ENCODE data around the gene RFX8. TPM values are rescaled to one million over a fixed set of nuclear protein-coding genes. Genes with fewer than 3 reads are reported as not detected.
"Not testable (repeated sequence)": the region's sequence is repeated elsewhere in the genome, so short reads cannot be mapped to it uniquely, and the experiment has no call there.

The RFX8 gene
- total and polyA plus RNA-seq, 11 donors: 0.12 to 2.0 (median 0.34) TPM; not detected in 5

DNA sequence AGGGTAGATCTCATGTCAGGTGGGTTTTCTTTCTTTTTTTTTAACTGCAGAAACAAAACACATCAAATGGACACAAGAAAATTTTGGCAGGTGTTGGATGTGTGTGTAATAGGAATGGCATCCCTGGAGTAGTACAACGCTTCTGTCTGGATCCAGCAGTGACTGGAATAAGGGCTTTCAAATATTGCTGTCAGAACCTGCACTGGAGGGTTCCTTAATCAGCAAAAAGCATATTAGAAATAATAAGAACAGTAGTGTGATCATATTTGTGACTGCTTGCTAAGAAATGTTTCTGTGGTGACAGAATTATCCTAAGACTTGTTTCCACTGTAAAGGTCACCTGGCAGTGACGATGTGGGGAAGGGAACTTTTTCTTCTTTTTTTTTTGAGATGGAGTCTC is 118.4 kb downstream of the RFX8 start:
- DNase-seq: no peak
- no peaks in the 10 kb centered on the region for H3K9me3 ChIP-seq
- no peak overlapping the region for H3K27ac ChIP-seq
- H3K36me3 ChIP-seq: no peaks in the 10 kb centered on the region
- ATAC-seq: no peak
- H3K4me1 ChIP-seq: peaks cover 0 to 8% (median 0%) of the 10 kb centered on the region in 12 donors
- TF ChIP-seq, protein P1, sequence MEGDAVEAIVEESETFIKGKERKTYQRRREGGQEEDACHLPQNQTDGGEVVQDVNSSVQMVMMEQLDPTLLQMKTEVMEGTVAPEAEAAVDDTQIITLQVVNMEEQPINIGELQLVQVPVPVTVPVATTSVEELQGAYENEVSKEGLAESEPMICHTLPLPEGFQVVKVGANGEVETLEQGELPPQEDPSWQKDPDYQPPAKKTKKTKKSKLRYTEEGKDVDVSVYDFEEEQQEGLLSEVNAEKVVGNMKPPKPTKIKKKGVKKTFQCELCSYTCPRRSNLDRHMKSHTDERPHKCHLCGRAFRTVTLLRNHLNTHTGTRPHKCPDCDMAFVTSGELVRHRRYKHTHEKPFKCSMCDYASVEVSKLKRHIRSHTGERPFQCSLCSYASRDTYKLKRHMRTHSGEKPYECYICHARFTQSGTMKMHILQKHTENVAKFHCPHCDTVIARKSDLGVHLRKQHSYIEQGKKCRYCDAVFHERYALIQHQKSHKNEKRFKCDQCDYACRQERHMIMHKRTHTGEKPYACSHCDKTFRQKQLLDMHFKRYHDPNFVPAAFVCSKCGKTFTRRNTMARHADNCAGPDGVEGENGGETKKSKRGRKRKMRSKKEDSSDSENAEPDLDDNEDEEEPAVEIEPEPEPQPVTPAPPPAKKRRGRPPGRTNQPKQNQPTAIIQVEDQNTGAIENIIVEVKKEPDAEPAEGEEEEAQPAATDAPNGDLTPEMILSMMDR (IDR thresholded peaks at IDR 0.05): no peak
- no peak for TF ChIP-seq POLR2A (IDR thresholded peaks at IDR 0.05)
- intact Hi-C loops (cut with DNase I): loop anchor here in 1 of 10 donors (10.0 kb wide), 1 partner anchor 1088 kb away; no protein-coding TSS in a partner anchor
- no peaks in the 10 kb centered on the region for H3K27me3 ChIP-seq
- no peak overlapping the region for H3K4me3 ChIP-seq
- WGBS, 4 donors: 54 to 73% (median 66%) methylated on average over 2 of the region's 2 CpGs

DNA sequence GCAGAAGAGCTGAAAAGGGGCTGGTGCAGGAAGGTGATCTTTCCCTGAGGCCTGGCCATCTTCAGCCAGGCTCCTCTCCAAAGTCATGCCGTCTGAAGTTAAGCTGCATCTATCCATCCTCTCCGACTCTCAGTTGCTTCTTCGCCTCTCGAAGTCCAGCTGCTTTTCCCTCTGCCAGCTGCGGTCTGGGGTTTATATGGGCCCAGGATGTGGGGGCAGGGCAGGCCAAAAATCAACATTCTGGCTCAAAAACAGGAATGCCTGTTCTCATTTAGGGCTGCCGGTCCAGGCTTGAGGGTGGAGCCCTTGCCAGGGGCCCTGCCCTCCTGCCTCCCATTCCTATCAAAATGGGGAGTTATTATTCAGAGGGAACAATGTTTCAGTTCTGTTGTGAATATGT is 118.9 kb downstream of the RFX8 start:
- Histone ChIP-seq H3K4me3 (no peak overlapping the region), H3K9me3 (no peaks in the 10 kb centered on the region), H3K27ac (no peak overlapping the region), H3K4me1 (peaks cover 0 to 4% (median 0%) of the 10 kb centered on the region in 12 donors), H3K27me3 (no peaks in the 10 kb centered on the region), H3K36me3 (no peaks in the 10 kb centered on the region)
- TF ChIP-seq POLR2A (IDR thresholded peaks at IDR 0.05): no peak
- WGBS, 4 donors: 74 to 93% (median 84%) methylated on average over 6 of the region's 6 CpGs
- DNase-seq: no peak
- no peak for ATAC-seq
- intact Hi-C loops (cut with DNase I): loop anchor here in 1 of 10 donors (10.0 kb wide), 1 partner anchor 1089 kb away; no protein-coding TSS in a partner anchor

DNA sequence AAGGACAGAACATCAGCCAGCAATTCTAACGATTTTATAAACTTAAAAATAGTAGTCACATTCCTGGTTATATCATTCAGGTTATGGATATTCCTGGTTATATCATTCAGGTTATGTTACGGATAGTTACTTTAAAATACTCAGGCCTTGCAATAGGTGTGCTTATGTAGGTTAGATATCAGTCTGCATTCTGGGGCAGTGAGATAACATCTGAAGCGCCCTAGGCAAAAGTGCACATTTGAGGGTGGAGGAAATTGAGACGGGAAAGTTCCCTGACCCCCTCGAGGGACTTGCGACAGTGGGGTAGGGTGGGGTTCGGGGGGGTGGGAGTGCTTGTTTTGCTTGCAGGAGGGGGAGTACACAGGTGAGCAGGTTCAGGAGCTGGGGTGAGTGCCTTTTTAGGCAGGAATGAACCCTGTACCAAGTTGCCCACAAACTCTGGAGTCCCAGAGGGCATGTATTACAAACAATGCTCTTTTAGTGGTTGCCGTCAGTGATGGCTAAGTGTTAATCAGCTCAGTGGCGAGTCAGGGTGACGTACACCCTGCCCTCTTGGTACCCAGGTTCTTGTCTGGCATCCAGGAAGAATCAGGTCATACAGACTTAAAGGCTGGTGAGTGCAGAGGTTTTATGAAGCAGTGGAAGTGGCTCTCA is 119.4 kb downstream of the RFX8 start:
- no peak overlapping the region for H3K4me3 ChIP-seq
- H3K27me3 ChIP-seq: no peaks in the 10 kb centered on the region
- H3K27ac ChIP-seq: no peak overlapping the region
- H3K36me3 ChIP-seq: no peaks in the 10 kb centered on the region
- no peaks in the 10 kb centered on the region for H3K9me3 ChIP-seq
- DNase-seq (no peak), ATAC-seq (no peak)
- TF ChIP-seq, protein P1 (IDR thresholded peaks at IDR 0.05): no peak
- no peak for TF ChIP-seq POLR2A (IDR thresholded peaks at IDR 0.05)
- H3K4me1 ChIP-seq: no peaks in the 10 kb centered on the region
- 79 to 89% (median 82%) methylated on average over 10 of the region's 10 CpGs for WGBS, 4 donors
- intact Hi-C loops (cut with DNase I): loop anchor here in 1 of 10 donors (10.0 kb wide), 1 partner anchor 1089 kb away; no protein-coding TSS in a partner anchor

DNA sequence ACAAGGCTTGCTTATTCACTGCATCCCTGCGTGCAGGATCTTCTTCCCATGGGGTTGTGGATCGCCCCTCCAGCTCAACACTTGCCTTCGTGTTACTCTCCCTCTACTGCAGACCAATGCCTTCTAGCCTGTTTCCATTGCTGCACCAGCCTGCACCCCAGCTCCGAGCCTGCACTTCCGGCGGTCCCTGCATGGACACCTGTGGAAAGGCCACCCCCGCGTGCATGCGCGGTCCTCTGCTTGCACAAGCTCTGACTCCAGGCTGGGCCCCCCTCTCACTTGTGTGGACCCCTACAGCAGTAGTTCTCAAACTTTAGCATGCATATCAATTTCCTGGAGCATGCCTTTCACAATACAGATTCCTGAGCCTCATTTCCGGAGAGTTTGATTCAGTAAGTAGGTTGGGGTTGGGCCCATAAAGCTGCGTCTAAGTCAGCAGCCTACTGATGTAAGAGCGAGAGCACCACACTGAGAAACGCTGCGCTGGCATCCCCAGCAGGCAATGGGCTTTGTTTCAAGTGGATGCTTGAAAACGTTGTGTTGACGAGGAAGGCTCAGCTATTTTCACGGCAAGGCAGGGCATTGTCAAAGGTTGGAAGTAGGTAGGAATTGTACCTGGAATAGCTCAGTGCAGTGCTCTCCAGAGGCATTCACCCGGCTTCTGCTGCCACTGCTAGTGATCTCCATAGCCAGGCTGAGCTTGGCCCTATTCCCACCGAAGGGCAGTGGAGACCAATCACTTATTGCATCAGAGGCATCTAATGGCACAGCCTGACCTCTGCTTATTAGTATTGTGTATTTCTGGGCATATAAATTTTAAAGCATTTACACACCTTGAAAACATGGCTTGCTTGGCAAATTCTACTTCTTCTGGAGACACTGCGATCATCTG is 120.2 kb downstream of the RFX8 start:
- H3K36me3 ChIP-seq: no peaks in the 10 kb centered on the region
- no peak overlapping the region for H3K4me3 ChIP-seq
- H3K27me3 ChIP-seq: no peaks in the 10 kb centered on the region
- 84 to 90% (median 85%) methylated on average over 20 to 21 of the region's 21 CpGs for WGBS, 4 donors
- ATAC-seq (peak in 1 of 4 donors; percentile 49), DNase-seq (no peak)
- no peak overlapping the region for H3K27ac ChIP-seq
- intact Hi-C loops (cut with DNase I): loop anchor here in 1 of 10 donors (10.0 kb wide), 1 partner anchor 1090 kb away; no protein-coding TSS in a partner anchor
- TF ChIP-seq POLR2A (IDR thresholded peaks at IDR 0.05): no peak
- TF ChIP-seq, protein P1 (IDR thresholded peaks at IDR 0.05): no peak
- no peaks in the 10 kb centered on the region for H3K9me3 ChIP-seq
- H3K4me1 ChIP-seq: no peaks in the 10 kb centered on the region

DNA sequence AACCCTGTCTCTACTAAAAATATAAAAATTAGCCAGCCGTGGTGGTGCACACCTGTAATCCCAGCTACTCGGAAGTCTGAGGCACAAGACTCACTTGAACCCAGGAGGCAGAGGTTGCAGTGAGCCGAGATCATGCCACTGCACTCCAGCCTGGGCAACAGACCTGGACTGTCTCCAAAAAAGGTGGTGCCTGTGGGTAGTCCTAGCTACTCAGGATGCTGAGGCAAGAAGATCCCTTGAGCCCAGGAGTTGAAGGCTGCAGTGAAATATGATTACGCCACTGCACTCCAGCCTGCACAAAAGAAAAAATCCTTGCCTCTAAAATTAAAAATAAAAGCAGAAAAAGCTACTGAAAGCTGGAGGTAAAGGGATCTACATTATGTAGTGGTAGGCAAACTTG is 122.3 kb downstream of the RFX8 start:
- 86 to 96% (median 92%) methylated on average over 4 of the region's 4 CpGs for WGBS, 4 donors
- DNase-seq, H3K36me3 ChIP-seq, H3K4me3 ChIP-seq, ATAC-seq, H3K27ac ChIP-seq, H3K4me1 ChIP-seq, H3K9me3 ChIP-seq, H3K27me3 ChIP-seq: not testable (repeated sequence)
- intact Hi-C loops (cut with DNase I): loop anchor here in 1 of 10 donors (10.0 kb wide), 1 partner anchor 1092 kb away; no protein-coding TSS in a partner anchor
